ENCODE measurements around the gene CEACAM8.
"Not testable (repeated sequence)": the region's sequence is repeated elsewhere in the genome, so short reads cannot be mapped to it uniquely, and the experiment has no call there.

The CEACAM8 gene

DNA sequence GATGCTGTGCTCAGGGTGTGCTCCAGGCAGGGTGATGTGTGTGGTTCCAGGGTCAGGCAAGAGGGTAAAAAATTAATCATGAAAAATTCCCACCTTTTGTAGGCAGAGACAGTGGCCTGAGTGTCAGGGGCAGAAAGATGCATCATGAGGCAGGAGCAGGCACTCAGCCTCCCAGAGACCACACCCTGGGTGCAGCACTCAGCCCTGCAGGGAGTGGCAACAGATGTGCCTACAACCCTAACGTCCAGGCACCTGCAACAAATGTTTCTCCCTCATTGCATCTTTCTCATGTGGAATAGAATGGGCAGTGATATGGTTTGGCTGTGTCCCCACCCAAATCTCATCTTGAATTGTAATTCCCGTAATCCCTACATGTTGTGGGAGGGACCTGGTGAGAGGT, 46.8 kb downstream of the CEACAM8 start:
- peak; percentile 0 for DNase-seq (ENCODE audit: low spot score)
- TF ChIP-seq, protein P1, sequence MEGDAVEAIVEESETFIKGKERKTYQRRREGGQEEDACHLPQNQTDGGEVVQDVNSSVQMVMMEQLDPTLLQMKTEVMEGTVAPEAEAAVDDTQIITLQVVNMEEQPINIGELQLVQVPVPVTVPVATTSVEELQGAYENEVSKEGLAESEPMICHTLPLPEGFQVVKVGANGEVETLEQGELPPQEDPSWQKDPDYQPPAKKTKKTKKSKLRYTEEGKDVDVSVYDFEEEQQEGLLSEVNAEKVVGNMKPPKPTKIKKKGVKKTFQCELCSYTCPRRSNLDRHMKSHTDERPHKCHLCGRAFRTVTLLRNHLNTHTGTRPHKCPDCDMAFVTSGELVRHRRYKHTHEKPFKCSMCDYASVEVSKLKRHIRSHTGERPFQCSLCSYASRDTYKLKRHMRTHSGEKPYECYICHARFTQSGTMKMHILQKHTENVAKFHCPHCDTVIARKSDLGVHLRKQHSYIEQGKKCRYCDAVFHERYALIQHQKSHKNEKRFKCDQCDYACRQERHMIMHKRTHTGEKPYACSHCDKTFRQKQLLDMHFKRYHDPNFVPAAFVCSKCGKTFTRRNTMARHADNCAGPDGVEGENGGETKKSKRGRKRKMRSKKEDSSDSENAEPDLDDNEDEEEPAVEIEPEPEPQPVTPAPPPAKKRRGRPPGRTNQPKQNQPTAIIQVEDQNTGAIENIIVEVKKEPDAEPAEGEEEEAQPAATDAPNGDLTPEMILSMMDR (IDR thresholded peaks at IDR 0.05; ENCODE audit: extremely low read depth, missing control alignments), result no peak

DNA sequence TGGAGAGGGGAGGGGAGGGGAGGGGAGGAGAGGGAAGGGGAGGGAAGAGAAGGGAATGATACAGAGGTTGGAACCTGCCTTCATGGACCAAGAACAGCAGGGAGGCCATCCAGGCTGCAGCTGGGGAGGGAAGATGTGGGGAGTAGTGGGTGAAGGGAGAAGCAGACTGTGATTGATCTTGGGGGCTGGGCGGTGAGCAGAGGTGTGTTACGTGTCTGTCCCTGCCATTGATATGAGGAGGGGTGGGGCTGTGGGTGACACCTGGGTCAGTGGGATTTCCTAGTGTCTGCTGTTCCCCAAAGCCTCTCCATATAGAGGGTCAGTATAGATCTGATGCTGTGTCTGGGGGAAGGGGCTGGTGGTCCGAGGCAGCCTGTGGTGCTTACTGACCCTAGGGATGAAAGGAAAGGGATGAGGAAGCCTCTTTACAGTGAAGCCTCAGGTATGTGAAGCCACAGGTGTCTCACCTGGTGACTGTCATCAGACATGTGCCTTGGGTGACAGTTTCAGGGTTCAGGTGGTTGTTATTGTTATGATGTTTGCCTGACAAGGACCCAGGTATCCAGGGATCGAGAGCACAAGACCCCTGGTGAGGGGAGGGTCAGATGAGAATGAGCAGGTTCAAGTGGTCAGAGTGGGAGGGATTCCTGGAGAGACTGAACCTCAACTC, 47.8 kb downstream of the CEACAM8 start:
- peak; percentile 1 for DNase-seq (ENCODE audit: low spot score)
- TF ChIP-seq, protein P1 (IDR thresholded peaks at IDR 0.05; ENCODE audit: extremely low read depth, missing control alignments), result no peak

DNA sequence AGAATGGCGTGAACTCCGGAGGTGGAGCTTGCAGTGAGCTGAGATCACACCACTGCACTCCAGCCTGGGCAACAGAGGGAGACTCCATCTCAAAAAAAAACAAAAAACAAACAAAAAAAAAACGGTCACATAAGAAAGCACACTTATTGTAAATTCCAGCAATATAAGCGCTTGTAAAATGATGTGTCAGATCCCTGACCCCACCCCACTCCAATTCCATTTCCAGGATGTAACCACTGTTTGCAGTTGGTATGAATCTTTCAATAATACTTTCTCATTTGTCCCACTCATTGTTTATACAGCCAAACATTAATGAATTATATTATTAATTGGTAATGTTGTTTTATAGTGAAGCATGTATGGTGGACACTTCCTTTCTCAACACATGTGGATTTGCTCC, 50.6 kb downstream of the CEACAM8 start:
- DNase-seq (ENCODE audit: low spot score), result no peak
- TF ChIP-seq, protein P1 (IDR thresholded peaks at IDR 0.05; ENCODE audit: extremely low read depth, missing control alignments), result no peak

DNA sequence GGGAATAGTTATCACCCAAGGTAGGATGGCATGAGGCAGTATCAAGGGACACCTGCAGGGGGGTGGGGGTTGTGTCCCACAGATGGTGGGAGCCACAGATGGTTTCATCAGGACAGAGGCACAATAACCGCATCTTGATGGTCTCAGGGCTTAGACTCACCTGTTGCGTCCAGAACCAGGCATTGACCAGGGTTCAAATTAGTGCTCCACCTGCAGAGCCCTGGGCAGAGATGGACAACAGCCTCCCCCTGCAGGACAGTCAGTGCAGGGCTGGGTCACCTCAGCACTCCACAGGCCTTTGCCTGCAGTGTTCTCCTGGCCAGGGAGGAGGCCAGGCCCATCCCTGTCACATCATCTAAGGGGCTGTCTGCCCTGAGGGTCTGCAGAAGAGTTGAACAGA, 51.9 kb downstream of the CEACAM8 start:
- TF ChIP-seq, protein P1 (IDR thresholded peaks at IDR 0.05; ENCODE audit: extremely low read depth, missing control alignments), result no peak

DNA sequence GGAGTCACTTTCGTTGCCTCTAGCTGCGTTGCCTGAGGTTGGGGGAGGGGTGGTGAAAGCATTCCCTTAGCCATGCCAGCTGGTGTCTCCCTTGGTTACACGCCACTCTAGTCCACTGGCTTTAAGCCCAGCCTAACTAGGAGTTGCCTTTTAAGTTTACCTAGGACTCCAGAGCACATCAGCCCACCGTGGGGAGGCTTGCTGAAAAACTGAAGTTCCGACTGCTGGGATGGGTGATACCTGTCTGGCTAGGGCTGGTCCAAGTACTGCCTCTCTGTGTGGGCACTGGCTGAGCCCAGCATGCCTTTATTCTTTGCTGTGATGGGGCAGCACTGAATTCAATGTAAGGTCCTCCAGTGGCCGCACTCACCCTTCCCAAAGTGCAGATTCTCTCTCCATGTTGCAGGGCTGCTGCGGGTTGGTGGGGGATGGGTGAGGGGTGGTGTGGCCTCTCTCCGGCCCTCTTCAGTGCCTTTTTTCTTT, 54.6 kb downstream of the CEACAM8 start:
- TF ChIP-seq, protein P1 (IDR thresholded peaks at IDR 0.05; ENCODE audit: extremely low read depth, missing control alignments), result no peak
- no peak for DNase-seq (ENCODE audit: low spot score)

More for the DNA sequence above, 51.9 kb downstream of the CEACAM8 start:
- DNase-seq (ENCODE audit: low spot score), result no peak

DNA sequence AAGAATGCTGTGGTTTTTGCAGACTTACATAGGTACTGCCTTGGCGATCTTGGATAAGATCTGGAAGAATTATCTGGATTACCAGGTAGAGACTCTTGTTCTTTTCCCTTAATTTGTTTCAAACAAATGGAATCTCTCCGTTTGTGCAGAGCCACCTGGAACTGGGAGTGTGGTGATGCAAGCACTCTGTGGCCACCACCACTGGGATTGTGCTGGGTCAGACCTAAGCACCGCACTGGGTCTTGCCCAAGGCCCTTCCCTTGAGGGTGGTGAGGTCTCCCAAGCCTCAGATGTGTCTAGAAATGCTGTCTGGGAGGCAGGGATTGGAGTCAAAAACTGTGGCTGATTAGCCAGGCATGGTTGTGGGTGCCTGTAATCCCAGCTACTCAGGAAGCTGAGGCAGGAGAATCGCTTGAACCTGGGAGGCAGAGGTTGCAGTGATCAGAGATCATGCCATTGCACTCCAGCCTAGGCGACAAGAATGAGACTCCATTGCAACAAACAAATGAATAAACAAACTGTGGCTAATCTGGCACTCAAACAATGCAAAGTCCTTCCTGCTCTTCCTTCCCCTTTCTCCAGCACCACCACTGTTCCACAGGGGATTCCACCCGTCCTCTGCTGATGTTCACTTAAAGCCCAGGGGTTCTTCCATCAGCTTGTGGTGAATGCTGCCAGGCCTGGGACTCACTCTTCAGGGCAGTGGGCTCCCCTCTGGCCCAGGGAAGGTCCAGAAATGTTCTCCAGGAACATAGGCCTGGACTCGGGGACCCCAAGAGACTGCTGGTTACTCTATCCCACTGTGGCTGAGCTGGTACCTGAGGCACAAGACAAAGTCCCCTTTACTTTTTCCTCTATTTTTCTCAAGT, 55.6 kb downstream of the CEACAM8 start:
- TF ChIP-seq, protein P1 (IDR thresholded peaks at IDR 0.05; ENCODE audit: extremely low read depth, missing control alignments), result no peak

DNA sequence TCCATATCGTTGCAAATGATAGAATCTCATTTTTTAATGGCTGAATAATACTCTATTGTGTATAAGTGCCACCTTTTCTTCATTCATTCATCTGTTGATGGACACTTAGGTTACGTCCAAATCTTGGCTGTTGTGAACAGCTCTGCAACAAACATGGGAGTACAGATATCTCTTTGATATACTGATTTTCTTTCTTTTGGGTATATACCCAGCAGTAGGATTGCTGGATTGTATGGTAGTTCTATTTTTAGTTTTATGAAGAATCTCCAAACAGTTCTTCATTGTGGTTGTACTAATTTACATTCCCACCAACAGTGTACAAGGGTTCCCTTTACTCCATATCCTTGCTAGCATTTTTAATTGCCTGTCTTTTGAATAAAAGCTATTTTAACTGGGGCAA, 59.4 kb downstream of the CEACAM8 start:
- DNase-seq (ENCODE audit: low spot score), result not testable (repeated sequence)

More for the DNA sequence above, 55.6 kb downstream of the CEACAM8 start:
- DNase-seq (ENCODE audit: low spot score), result no peak
